ENCODE results near the gene PACSIN3. TPM values are rescaled to one million over a fixed set of nuclear protein-coding genes. Genes with fewer than 3 reads are reported as not detected.

Gene PACSIN3
- total RNA-seq, 1 experiment from 2014 or later = 63.1 TPM

DNA sequence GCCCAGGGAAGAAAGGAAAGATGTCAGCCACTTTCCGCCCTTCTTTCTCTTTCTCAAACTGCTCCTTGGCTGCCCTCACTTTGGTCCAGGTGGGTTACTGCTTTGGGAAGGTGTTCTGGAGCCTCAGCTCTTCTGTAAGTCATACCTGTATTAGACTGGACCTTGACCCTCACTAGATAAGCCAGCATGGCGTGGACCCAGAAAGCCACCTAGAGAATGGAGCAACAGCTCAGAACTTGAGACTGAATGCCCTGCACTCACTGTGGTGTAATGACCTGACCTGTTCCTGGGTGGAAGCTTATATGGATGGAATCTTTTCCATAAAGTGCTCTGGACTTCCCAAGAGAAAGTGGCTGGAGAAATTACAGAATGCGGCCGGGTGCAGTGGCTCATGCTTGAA lies 46.8 kb upstream of the PACSIN3 start:
- no peaks in the 10 kb centered on the region for H3K79me2 ChIP-seq (ENCODE audit: insufficient read depth, low read length)
- peaks cover 0 to 8% of the 10 kb centered on the region in 2 experiments; a peak in 1 of 4 replicates for H3K4me1 ChIP-seq (ENCODE audit: control insufficient read depth in 1 of 2, insufficient read depth in 2 of 2, low read length in 2 of 2)
- H3K27ac ChIP-seq (ENCODE audit: low read depth, low read length) = no peak overlapping the region
- no peak for DNase-seq (ENCODE audit: low read depth, low spot score)
- H4K20me1 ChIP-seq (ENCODE audit: insufficient read depth) = no peaks in the 10 kb centered on the region
- H3K36me3 ChIP-seq (ENCODE audit: control insufficient read depth in 1 of 2, insufficient read depth in 2 of 2, low read length in 2 of 2) = peaks cover 4 to 7% of the 10 kb centered on the region in 2 experiments; a peak in 2 of 4 replicates
- TF ChIP-seq TCF7L2 (IDR thresholded peaks at IDR 0.05; ENCODE audit: borderline replicate concordance, extremely low read depth, insufficient read depth, insufficient read length) = no peak
- no peak for TF ChIP-seq EZH2 (IDR thresholded peaks at IDR 0.05)
- TF ChIP-seq CEBPB (IDR thresholded peaks at IDR 0.05; ENCODE audit: low read depth) = no peak
- TF ChIP-seq, protein P1, sequence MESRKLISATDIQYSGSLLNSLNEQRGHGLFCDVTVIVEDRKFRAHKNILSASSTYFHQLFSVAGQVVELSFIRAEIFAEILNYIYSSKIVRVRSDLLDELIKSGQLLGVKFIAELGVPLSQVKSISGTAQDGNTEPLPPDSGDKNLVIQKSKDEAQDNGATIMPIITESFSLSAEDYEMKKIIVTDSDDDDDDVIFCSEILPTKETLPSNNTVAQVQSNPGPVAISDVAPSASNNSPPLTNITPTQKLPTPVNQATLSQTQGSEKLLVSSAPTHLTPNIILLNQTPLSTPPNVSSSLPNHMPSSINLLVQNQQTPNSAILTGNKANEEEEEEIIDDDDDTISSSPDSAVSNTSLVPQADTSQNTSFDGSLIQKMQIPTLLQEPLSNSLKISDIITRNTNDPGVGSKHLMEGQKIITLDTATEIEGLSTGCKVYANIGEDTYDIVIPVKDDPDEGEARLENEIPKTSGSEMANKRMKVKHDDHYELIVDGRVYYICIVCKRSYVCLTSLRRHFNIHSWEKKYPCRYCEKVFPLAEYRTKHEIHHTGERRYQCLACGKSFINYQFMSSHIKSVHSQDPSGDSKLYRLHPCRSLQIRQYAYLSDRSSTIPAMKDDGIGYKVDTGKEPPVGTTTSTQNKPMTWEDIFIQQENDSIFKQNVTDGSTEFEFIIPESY (IDR thresholded peaks at IDR 0.05; ENCODE audit: extremely low read depth, insufficient replicate concordance, low read length) = no peak
- no peak for TF ChIP-seq JUND (IDR thresholded peaks at IDR 0.05)
- TF ChIP-seq SIN3A (IDR thresholded peaks at IDR 0.05; ENCODE audit: low read depth) = no peak
- TF ChIP-seq POLR2AphosphoS5 (IDR thresholded peaks at IDR 0.05; ENCODE audit: low read depth, low read length) = no peak
- no peak for TF ChIP-seq EZH2phosphoT487 (IDR thresholded peaks at IDR 0.05; ENCODE audit: borderline replicate concordance)
- TF ChIP-seq POLR2A (IDR thresholded peaks at IDR 0.05; ENCODE audit: borderline replicate concordance, extremely low read depth, insufficient read depth, insufficient read length) = no peak
- TF ChIP-seq EGR1 (IDR thresholded peaks at IDR 0.05; ENCODE audit: low read depth) = no peak
- TF ChIP-seq, protein P2, sequence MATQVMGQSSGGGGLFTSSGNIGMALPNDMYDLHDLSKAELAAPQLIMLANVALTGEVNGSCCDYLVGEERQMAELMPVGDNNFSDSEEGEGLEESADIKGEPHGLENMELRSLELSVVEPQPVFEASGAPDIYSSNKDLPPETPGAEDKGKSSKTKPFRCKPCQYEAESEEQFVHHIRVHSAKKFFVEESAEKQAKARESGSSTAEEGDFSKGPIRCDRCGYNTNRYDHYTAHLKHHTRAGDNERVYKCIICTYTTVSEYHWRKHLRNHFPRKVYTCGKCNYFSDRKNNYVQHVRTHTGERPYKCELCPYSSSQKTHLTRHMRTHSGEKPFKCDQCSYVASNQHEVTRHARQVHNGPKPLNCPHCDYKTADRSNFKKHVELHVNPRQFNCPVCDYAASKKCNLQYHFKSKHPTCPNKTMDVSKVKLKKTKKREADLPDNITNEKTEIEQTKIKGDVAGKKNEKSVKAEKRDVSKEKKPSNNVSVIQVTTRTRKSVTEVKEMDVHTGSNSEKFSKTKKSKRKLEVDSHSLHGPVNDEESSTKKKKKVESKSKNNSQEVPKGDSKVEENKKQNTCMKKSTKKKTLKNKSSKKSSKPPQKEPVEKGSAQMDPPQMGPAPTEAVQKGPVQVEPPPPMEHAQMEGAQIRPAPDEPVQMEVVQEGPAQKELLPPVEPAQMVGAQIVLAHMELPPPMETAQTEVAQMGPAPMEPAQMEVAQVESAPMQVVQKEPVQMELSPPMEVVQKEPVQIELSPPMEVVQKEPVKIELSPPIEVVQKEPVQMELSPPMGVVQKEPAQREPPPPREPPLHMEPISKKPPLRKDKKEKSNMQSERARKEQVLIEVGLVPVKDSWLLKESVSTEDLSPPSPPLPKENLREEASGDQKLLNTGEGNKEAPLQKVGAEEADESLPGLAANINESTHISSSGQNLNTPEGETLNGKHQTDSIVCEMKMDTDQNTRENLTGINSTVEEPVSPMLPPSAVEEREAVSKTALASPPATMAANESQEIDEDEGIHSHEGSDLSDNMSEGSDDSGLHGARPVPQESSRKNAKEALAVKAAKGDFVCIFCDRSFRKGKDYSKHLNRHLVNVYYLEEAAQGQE (IDR thresholded peaks at IDR 0.05; ENCODE audit: low read depth) = no peak
- no peak for TF ChIP-seq YY1 (IDR thresholded peaks at IDR 0.05; ENCODE audit: extremely low read depth, insufficient replicate concordance, low read depth, low read length)
- ATAC-seq = no peak
- no TSS peak for BruUV-seq (replicated peaks)
- intact Hi-C loops (cut with micrococcal nuclease) = no loop called here
- ChIA-PET POLR2A (interaction anchor here (3.6 kb wide), 1 partner anchor 19 kb away, joined by 12 read pairs; the partner anchor contains the start of gene DDB2), RAD21 (ENCODE audit: low non-redundant PET in 1 of 2, low total read pairs in 2 of 2, uncharacterized antibody in 2 of 2, unreplicated experiment in 2 of 2) (no interaction called here), CTCF (interaction anchor here (0.6 kb wide), 1 partner anchor 134 kb away, joined by 6 read pairs; no protein-coding TSS in a partner anchor)
- no peak overlapping the region for H3K9ac ChIP-seq (ENCODE audit: low read length)
- no peak overlapping the region for H3K4me3 ChIP-seq (replicated peaks in 1 of 2; ENCODE audit: low read depth in 1 of 2, low read length in 2 of 2)
- H3K9me2 ChIP-seq (ENCODE audit: insufficient read depth) = no peaks in the 10 kb centered on the region
- no peak overlapping the region for H2AFZ ChIP-seq (ENCODE audit: low read depth, low read length, poor library complexity, severe bottlenecking)
- H3K4me2 ChIP-seq (ENCODE audit: low read length) = no peak overlapping the region
- H3K27me3 ChIP-seq (ENCODE audit: insufficient read depth, low read length) = no peaks in the 10 kb centered on the region
- H3K9me3 ChIP-seq (ENCODE audit: control insufficient read depth in 1 of 2, insufficient read depth in 1 of 2, low read depth in 1 of 2, low read length in 2 of 2) = no peaks in the 10 kb centered on the region

All from HCT116 (cell line).